K562 (cell line): ENCODE results near the gene LAMTOR1. TPM values are rescaled to one million over a fixed set of nuclear protein-coding genes. Genes with fewer than 3 reads are reported as not detected.

Experiments used
- KLF16 ChIP-seq: IDR thresholded peaks from 2 replicates; pipeline ENCODE4 v1.6.1; 2016; ENCODE audit warnings: antibody characterized with exemption
- L3MBTL2 ChIP-seq: fragments of 450-650 bp; IDR thresholded peaks from 2 replicates; pipeline ENCODE4 v1.6.1; 2016; ENCODE audit warnings: mild to moderate bottlenecking, moderate library complexity
- PHF20 ChIP-seq: fragments of 450-650 bp; IDR thresholded peaks from 2 replicates; pipeline ENCODE4 v1.6.1; 2018; ENCODE audit not compliant: partially characterized antibody
- PHTF2 ChIP-seq: fragments of 250-450 bp; sonication (Bioruptor Pico); IDR thresholded peaks from 2 replicates; pipeline ENCODE4 v1.5.0; 2021; ENCODE audit warnings: mild to moderate bottlenecking
- RAD21 ChIP-seq, 2 experiments: fragments of 250-450 bp in 1 of 2; fragments of 450-650 bp in 1 of 2; sonication (Bioruptor Pico) in 1 of 2; formaldehyde crosslinking in 1 of 2; IDR thresholded peaks in 1 of 2; conservative IDR thresholded peaks in 1 of 2; 2 replicates each; pipeline versions ENCODE4 v1.4.0 to v1.8.0; 2020 to 2022; ENCODE audit warnings: mild to moderate bottlenecking in 2 of 2, moderate library complexity in 1 of 2
- RBM14 ChIP-seq: fragments of 200-400 bp; formaldehyde crosslinking; IDR thresholded peaks from 2 replicates; pipeline ENCODE4 v1.6.1; 2018; ENCODE audit warnings: low read depth, mild to moderate bottlenecking, low read length, moderate library complexity, borderline replicate concordance; ENCODE audit not compliant: insufficient read depth
- SIN3A ChIP-seq, 2 experiments: fragments of 150-350 bp in 1 of 2; IDR thresholded peaks; 2 replicates each; pipeline ENCODE4 v1.6.1; 2011 to 2016; ENCODE audit warnings: borderline replicate concordance in 2 of 2, low read depth in 2 of 2, low read length in 2 of 2, mild to moderate bottlenecking in 2 of 2, moderate library complexity in 2 of 2; ENCODE audit not compliant: control insufficient read depth in 1 of 2
- SRSF7 ChIP-seq: fragments of 200-400 bp; formaldehyde crosslinking; optimal IDR thresholded peaks from 2 replicates; pipeline ENCODE3; 2017; ENCODE audit warnings: mild to moderate bottlenecking, low read depth, low read length
- STAT5B ChIP-seq: fragments of 250-450 bp; sonication (Bioruptor Pico); IDR thresholded peaks from 2 replicates; pipeline ENCODE4 v1.8.0; 2021; ENCODE audit warnings: mild to moderate bottlenecking, inconsistent platforms
- TAF1 ChIP-seq: IDR thresholded peaks from 2 replicates; pipeline ENCODE4 v1.6.1; 2011; ENCODE audit warnings: mild to moderate bottlenecking, low read length, moderate library complexity; ENCODE audit not compliant: insufficient read depth, control insufficient read depth, severe bottlenecking; ENCODE audit errors: extremely low read depth
- USF1 ChIP-seq: sonication (generic); formaldehyde crosslinking; IDR thresholded peaks from 2 replicates; pipeline ENCODE4 v1.9.0; 2022; ENCODE audit warnings: mild to moderate bottlenecking, missing genetic modification reagents
- ZFP30 ChIP-seq: fragments of 250-450 bp; sonication (Bioruptor Pico); IDR thresholded peaks from 2 replicates; pipeline ENCODE4 v1.8.0; 2022; ENCODE audit warnings: moderate library complexity, mild to moderate bottlenecking, inconsistent platforms, borderline replicate concordance
- ZFP36 ChIP-seq: fragments of 150-350 bp; IDR thresholded peaks from 2 replicates; pipeline ENCODE4 v1.6.1; 2018; ENCODE audit warnings: low read length, low read depth; ENCODE audit not compliant: partially characterized antibody
- ZNF398 ChIP-seq: fragments of 250-450 bp; sonication (Bioruptor Pico); IDR thresholded peaks from 2 replicates; pipeline ENCODE4 v1.8.0; 2021; ENCODE audit warnings: moderate library complexity, mild to moderate bottlenecking, inconsistent platforms
- ZNF764 ChIP-seq: fragments of 250-450 bp; sonication (Bioruptor Pico); IDR thresholded peaks from 2 replicates; pipeline ENCODE4 v1.4.0; 2020; ENCODE audit warnings: low read depth, mild to moderate bottlenecking, moderate library complexity
- ZNF785 ChIP-seq: fragments of 250-450 bp; sonication (Bioruptor Pico); IDR thresholded peaks from 2 replicates; pipeline ENCODE4 v1.4.0; 2020; ENCODE audit warnings: mild to moderate bottlenecking
- polyA plus RNA-seq, 8 experiments: library from polyadenylated mRNA; depleted of rRNA in 4 of 8; stranded (reverse) in 5 of 8; unstranded in 3 of 8; fragments of >200 nt; fragmentation: Nextera tagmentation in 2 of 8; fragmentation: Illumina TruSeq in 1 of 8; extraction: Ambion mirVana in 2 of 8; extraction: Trizol in 1 of 8; gene quantifications; 2 replicates each; pipeline versions ENCODE4 v1.2.1 to v1.2.3, GENCODE V29; 2011 to 2014; ENCODE audit warnings: inconsistent platforms in 1 of 8, missing spikeins in 1 of 8
- total RNA-seq, 7 experiments: library from RNA; depleted of rRNA in 6 of 7; stranded (reverse); fragments of >200 nt in 6 of 7; fragmentation: Illumina TruSeq in 2 of 7; extraction: Trizol in 2 of 7; gene quantifications; 2 replicates each; pipeline versions ENCODE4 v1.2.1 to v1.2.3, GENCODE V29; 2011 to 2021; ENCODE audit warnings: low replicate concordance in 1 of 7
- TF ChIP-seq, protein P1 (sequence below): fragments of 450-650 bp; conservative IDR thresholded peaks from 2 replicates; pipeline ENCODE4 v1.6.1; 2016; ENCODE audit warnings: missing genetic modification characterization, low read depth, mild to moderate bottlenecking, control low read depth, missing compliant biosample characterization
- TF ChIP-seq, protein P2 (sequence below): fragments of 250-450 bp; sonication (Bioruptor Pico); IDR thresholded peaks from 2 replicates; pipeline ENCODE4 v1.5.0; 2021
- TF ChIP-seq, protein P3 (sequence below), 2 experiments: IDR thresholded peaks; 2 replicates each; pipeline ENCODE4 v1.6.1; 2011; ENCODE audit warnings: borderline replicate concordance in 1 of 2, control low read depth in 1 of 2, low read depth in 1 of 2, low read length in 1 of 2, mild to moderate bottlenecking in 1 of 2, mixed read lengths in 1 of 2, moderate library complexity in 1 of 2; ENCODE audit not compliant: insufficient read depth in 1 of 2, insufficient read length in 1 of 2, poor library complexity in 1 of 2, severe bottlenecking in 1 of 2; ENCODE audit errors: extremely low read depth in 1 of 2

Gene LAMTOR1
- total and polyA plus RNA-seq, 9 of the 15 experiments (the other 6 are each of a cell fraction or from before 2014, with no cell fraction given) = 62.6 to 104 (median 85.3) TPM

DNA sequence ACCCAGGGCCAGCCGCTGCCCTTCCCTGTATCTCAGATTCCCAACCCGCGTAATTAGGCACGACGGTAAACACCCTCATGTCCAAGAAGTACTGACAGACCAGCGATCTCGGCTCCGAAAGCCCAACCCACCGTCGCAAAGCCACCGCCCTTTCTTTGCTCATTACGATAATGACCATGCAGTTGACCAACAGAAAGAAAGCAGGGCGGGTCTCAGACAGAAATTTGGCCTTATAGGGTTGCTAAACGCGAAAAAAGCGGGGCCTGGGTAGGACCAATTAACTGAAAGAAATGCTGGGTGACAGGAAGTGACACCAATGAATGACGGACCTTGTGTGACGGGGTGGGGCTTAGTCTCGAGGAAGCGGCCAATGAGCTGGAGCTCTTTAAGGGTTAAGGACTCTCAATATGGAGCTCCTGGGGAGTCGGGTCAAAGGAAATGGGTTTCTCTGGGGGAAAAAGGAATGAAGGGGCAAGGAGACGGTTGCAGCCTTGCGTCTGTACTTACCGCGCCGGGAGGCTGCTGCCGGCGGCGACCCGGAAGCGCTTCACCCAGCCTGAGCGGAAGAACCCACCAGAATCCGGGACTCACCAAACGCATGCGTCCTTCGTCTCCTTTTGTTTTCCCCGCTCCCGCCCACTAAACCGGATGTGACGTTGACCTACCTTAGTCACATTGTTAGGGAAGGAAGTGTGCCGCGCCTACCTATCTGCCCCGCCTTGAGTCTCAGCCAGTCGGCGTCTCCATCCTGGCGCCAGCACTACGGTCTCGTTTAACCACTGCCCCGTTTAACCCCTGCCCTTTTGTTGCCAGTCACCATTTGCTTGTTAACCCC lies 9.3 kb upstream of the LAMTOR1 start, which contains the start of gene ANAPC15 (continued):
- no peak for TF ChIP-seq RBM14
- TF ChIP-seq, protein P1, sequence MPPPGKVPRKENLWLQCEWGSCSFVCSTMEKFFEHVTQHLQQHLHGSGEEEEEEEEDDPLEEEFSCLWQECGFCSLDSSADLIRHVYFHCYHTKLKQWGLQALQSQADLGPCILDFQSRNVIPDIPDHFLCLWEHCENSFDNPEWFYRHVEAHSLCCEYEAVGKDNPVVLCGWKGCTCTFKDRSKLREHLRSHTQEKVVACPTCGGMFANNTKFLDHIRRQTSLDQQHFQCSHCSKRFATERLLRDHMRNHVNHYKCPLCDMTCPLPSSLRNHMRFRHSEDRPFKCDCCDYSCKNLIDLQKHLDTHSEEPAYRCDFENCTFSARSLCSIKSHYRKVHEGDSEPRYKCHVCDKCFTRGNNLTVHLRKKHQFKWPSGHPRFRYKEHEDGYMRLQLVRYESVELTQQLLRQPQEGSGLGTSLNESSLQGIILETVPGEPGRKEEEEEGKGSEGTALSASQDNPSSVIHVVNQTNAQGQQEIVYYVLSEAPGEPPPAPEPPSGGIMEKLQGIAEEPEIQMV (tag) = no peak
- TF ChIP-seq SRSF7 = no peak
- TF ChIP-seq ZFP30 = no peak
- TF ChIP-seq STAT5B (CRISPR knock-in tag) = no peak
- TF ChIP-seq PHTF2 (CRISPR knock-in tag) = no peak
- TF ChIP-seq L3MBTL2 = peak; percentile 51; the same call in 1 of the 2 replicates
- TF ChIP-seq KLF16 = peak; percentile 2; the same call in 1 of the 2 replicates
- peak; percentile 47 for TF ChIP-seq USF1 (CRISPR knock-in tag)
- no peak for TF ChIP-seq ZNF764 (CRISPR knock-in tag)
- TF ChIP-seq SIN3A (IDR thresholded peaks at IDR 0.05; ENCODE audit: borderline replicate concordance in 2 of 2, control insufficient read depth in 1 of 2, low read depth in 2 of 2, low read length in 2 of 2) = peak in 1 of 2 experiments; percentile 46; a peak in 1 of 4 replicates
- TF ChIP-seq, protein P2, sequence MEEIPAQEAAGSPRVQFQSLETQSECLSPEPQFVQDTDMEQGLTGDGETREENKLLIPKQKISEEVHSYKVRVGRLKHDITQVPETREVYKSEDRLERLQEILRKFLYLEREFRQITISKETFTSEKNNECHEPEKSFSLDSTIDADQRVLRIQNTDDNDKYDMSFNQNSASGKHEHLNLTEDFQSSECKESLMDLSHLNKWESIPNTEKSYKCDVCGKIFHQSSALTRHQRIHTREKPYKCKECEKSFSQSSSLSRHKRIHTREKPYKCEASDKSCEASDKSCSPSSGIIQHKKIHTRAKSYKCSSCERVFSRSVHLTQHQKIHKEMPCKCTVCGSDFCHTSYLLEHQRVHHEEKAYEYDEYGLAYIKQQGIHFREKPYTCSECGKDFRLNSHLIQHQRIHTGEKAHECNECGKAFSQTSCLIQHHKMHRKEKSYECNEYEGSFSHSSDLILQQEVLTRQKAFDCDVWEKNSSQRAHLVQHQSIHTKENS (CRISPR knock-in tag) = no peak
- TF ChIP-seq, protein P3, sequence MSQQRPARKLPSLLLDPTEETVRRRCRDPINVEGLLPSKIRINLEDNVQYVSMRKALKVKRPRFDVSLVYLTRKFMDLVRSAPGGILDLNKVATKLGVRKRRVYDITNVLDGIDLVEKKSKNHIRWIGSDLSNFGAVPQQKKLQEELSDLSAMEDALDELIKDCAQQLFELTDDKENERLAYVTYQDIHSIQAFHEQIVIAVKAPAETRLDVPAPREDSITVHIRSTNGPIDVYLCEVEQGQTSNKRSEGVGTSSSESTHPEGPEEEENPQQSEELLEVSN (IDR thresholded peaks at IDR 0.05; ENCODE audit: borderline replicate concordance in 1 of 2, extremely low read depth in 1 of 2, insufficient read depth in 1 of 2, insufficient read length in 1 of 2, low read depth in 1 of 2, low read length in 1 of 2, poor library complexity in 1 of 2, severe bottlenecking in 1 of 2) = peak; percentile 82
- TF ChIP-seq ZNF398 = no peak
- TF ChIP-seq PHF20 = peak; percentile 69
- TF ChIP-seq ZNF785 = no peak
- peak; percentile 83 for TF ChIP-seq TAF1
- 0 out of 4 replicates have a peak, but pooled peaks of 1 of the 2 experiments have one; percentile 7 for TF ChIP-seq RAD21 (CRISPR knock-in tag; conservative IDR thresholded peaks at IDR 0.05 in 1 of 2, IDR thresholded peaks at IDR 0.05 in 1 of 2)
- TF ChIP-seq ZFP36 = peak; percentile 29
